Kidney (tissue), 14 donors: Measurements from ENCODE around the gene MAL. TPM values are rescaled to one million over a fixed set of nuclear protein-coding genes. Genes with fewer than 3 reads are reported as not detected.

Experiments
- DNase-seq, 5 donors: peaks; one replicate each; pipeline ENCODE4 v3.0.0-alpha.2; 2013 to 2020
- FAIRE-seq: peaks from 2 replicates; lab custom pipeline; 2012; peaks lifted over from hg19 to GRCh38; lab: Jason Lieb, UNC
- H3K27ac ChIP-seq, 2 donors: one replicate each; pipeline ENCODE4 v1.7.0; 2013; ENCODE audit warnings: low read depth in 2 of 2, low read length in 2 of 2, inconsistent platforms in 1 of 2
- H3K27me3 ChIP-seq: one replicate; pipeline ENCODE4 v1.7.1; 2013; ENCODE audit warnings: low read length, inconsistent platforms; ENCODE audit not compliant: control insufficient read depth, insufficient read depth
- H3K36me3 ChIP-seq, 3 donors: one replicate each; pipeline versions ENCODE4 v1.7.0 to v1.7.1; 2013; ENCODE audit warnings: low read length in 3 of 3, control low read depth in 1 of 3, inconsistent platforms in 1 of 3; ENCODE audit not compliant: insufficient read depth in 3 of 3, control insufficient read depth in 2 of 3
- H3K4me1 ChIP-seq, 3 donors: one replicate each; pipeline versions ENCODE4 v1.7.0 to v1.7.1; 2013; ENCODE audit warnings: low read length in 3 of 3, inconsistent platforms in 1 of 3, low read depth in 1 of 3; ENCODE audit not compliant: control insufficient read depth in 2 of 3, insufficient read depth in 2 of 3
- H3K4me3 ChIP-seq, 3 donors: one replicate each; pipeline versions ENCODE4 v1.7.0 to v1.8.1; 2013; ENCODE audit warnings: low read length in 3 of 3, control low read depth in 1 of 3, inconsistent platforms in 1 of 3
- H3K9ac ChIP-seq, 3 donors: one replicate each; pipeline versions ENCODE4 v1.7.0 to v1.7.1; 2013; ENCODE audit warnings: low read length in 3 of 3, control low read depth in 1 of 3, inconsistent platforms in 1 of 3
- H3K9me3 ChIP-seq, 3 donors: one replicate each; pipeline versions ENCODE4 v1.7.0 to v1.7.1; 2013; ENCODE audit warnings: low read length in 3 of 3, control low read depth in 1 of 3, inconsistent platforms in 1 of 3; ENCODE audit not compliant: control insufficient read depth in 2 of 3, insufficient read depth in 1 of 3
- intact Hi-C: fragments of 100-400 bp; cut with DNase I; formaldehyde crosslinking; loops from one replicate; pipeline ENCODE4 v1.11.1; 2022
- polyA plus RNA-seq: library from polyadenylated mRNA; stranded (reverse); fragments of 350-450 nt; fragmentation: Illumina TruSeq; extraction: RNeasy Lipid Tissue Mini Kit (QIAGEN cat#74804); gene quantifications from one replicate; pipeline ENCODE4 v1.2.3, GENCODE V29; 2014; ENCODE audit warnings: low read depth, low replicate concordance; ENCODE audit not compliant: insufficient read depth
- total RNA-seq: library from RNA; stranded (reverse); fragmentation: NEBNext Ultra II Directional; extraction: Animal tissue kit (Norgen Biotek cat#: 25700); gene quantifications from one replicate; pipeline ENCODE4 v1.2.1, GENCODE V29; 2021
- TF ChIP-seq, protein P1 (sequence below): IDR thresholded peaks from 3 replicates; pipeline ENCODE4 v1.5.1; 2012; ENCODE audit warnings: mild to moderate bottlenecking, moderate library complexity, borderline replicate concordance; ENCODE audit not compliant: insufficient read depth; ENCODE audit errors: extremely low read depth
- donor health status: control.
- donor health status: control.
- donor health status: control.
- donor health status: control.
- donor health status: control.
- donor health status: DM: yes; HTN: yes; CAD: no.
- donor health status: Normal renal cell carcinoma (clear cell type).

Gene MAL
- total and polyA plus RNA-seq, 2 donors from 2014 or later: 477 to 1,006 TPM

DNA sequence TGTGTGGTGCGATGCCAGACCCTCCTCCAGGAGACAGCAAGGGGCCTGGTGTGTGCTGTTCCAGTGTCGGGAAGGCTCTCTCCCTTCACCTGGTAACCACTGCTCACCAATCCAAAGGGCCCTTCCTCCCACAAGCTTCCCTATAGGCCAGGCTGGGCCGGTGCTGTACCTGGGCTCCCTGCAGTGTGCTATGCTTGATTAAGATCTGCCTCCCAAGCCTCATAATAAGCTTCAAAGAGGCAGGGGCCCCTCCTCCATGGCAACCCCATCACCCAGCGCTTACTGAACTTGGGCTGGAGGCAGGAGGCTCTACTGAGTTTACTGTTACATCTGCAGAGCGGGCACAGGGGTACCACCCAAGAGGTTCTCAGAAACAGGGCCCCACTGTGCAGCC lies 4.5 kb upstream of the MAL start:
- Histone ChIP-seq H3K27me3 (peaks cover 3% of the 10 kb centered on the region), H3K9ac (peak overlapping the region in 1 of 3 donors; percentile 48), H3K36me3 (no peaks in the 10 kb centered on the region), H3K4me3 (peak overlapping the region in 1 of 3 donors; percentile 3), H3K9me3 (no peaks in the 10 kb centered on the region), H3K4me1 (peaks cover 0 to 34% (median 13%) of the 10 kb centered on the region in 3 donors), H3K27ac (peak overlapping the region; percentile 79)
- TF ChIP-seq, protein P1, sequence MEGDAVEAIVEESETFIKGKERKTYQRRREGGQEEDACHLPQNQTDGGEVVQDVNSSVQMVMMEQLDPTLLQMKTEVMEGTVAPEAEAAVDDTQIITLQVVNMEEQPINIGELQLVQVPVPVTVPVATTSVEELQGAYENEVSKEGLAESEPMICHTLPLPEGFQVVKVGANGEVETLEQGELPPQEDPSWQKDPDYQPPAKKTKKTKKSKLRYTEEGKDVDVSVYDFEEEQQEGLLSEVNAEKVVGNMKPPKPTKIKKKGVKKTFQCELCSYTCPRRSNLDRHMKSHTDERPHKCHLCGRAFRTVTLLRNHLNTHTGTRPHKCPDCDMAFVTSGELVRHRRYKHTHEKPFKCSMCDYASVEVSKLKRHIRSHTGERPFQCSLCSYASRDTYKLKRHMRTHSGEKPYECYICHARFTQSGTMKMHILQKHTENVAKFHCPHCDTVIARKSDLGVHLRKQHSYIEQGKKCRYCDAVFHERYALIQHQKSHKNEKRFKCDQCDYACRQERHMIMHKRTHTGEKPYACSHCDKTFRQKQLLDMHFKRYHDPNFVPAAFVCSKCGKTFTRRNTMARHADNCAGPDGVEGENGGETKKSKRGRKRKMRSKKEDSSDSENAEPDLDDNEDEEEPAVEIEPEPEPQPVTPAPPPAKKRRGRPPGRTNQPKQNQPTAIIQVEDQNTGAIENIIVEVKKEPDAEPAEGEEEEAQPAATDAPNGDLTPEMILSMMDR: no peak
- intact Hi-C loops: no loop called here
- DNase-seq: peak in 4 of 5 donors; percentile 65 to 79 (median 75)
- no peak for FAIRE-seq

DNA sequence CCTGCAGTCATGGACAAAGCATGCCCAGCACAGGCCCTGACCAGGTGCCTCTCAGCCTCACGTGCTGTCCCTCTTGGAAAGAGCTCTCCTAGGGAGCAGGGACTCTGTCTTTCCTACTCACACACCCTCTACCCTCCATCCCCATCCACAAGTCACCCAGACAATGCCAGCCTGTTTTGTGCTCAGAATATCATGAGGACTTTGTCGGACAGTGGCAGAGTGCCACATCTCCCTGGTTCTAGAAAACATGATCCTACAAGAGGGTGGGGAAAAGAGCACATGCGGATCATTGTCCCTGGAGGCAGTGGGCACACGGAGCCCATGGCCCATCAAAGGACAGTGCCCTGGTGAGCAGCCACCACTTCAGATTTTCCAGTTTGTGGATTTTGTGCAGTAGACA lies 3.7 kb upstream of the MAL start:
- TF ChIP-seq, protein P1: no peak
- peaks cover 6% of the 10 kb centered on the region for H3K27me3 ChIP-seq
- H3K36me3 ChIP-seq: no peaks in the 10 kb centered on the region
- DNase-seq: no peak
- peak overlapping the region in 2 of 3 donors; percentile 3 to 71 for H3K9ac ChIP-seq
- no peak overlapping the region for H3K4me3 ChIP-seq
- no peaks in the 10 kb centered on the region for H3K9me3 ChIP-seq
- peaks cover 0 to 31% (median 13%) of the 10 kb centered on the region in 3 donors for H3K4me1 ChIP-seq
- FAIRE-seq: no peak
- intact Hi-C loops: no loop called here
- H3K27ac ChIP-seq: peak overlapping the region; percentile 68 to 79

DNA sequence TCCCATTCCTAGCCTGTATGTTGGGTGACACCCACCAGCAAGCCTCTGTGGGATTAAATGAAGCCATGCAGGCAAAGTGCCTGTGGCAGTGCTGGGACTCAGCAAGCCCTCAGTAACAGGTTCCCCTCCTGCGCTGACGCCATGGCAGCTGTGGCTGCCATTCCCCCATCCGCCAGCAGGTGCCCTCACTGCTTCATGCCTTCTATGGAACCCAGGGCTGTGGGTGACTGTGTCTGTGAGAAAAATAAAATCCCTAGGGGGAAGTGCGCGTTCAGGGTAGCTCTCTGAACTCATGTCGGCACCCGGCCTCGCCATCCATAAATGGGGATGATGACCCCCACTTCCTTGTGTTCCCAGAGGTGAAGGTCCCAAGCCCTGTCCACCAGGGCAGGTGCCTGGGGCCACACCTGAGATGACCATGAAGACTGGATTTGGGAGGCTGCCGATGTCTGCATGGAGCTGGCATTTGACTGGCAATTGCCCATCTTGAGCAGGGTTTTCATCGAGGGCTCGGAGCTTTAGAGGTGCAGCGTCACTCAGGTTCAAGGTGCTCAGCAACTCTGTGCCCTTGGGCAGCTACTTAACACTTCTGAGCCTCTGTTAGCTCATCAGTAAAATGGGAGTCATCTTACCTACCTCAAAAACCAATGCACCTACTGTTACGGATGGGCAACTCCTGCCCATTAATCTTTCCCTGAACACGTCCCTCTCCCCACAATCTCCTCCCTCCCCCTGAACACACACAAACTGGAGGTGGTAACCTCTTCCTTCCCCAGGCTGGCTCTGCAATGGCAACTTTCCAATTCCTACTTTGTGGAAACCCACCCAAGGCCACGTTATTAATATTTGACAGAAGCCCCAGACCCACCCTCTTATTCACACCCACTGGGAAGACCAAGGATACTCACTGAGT lies 2.9 kb upstream of the MAL start:
- FAIRE-seq: no peak
- Histone ChIP-seq H3K27ac (peak overlapping the region; percentile 68 to 79), H3K27me3 (peaks cover 6% of the 10 kb centered on the region)

More for the DNA sequence above, 2.9 kb upstream of the MAL start:
- peak; percentile 87 to 88 (median 88) for DNase-seq
- Histone ChIP-seq H3K4me3 (peak overlapping the region in 1 of 3 donors; percentile 45), H3K9ac (peak overlapping the region in 2 of 3 donors; percentile 11 to 71), H3K9me3 (no peaks in the 10 kb centered on the region), H3K36me3 (no peaks in the 10 kb centered on the region), H3K4me1 (peaks cover 0 to 29% (median 13%) of the 10 kb centered on the region in 3 donors)
- TF ChIP-seq, protein P1: peak; percentile 97
- intact Hi-C loops: no loop called here
